Activated T-cell treated with anti-CD3 and anti-CD28 coated beads, Interleukin-2, amount 50 U/mL, for 72 hours (primary cell): ENCODE results near the gene SKI. TPM values are rescaled to one million over a fixed set of nuclear protein-coding genes. Genes with fewer than 3 reads are reported as not detected.
"Not testable (repeated sequence)": the region's sequence is repeated elsewhere in the genome, so short reads cannot be mapped to it uniquely, and the experiment has no call there.

ENCODE experiments used
- ATAC-seq, 2 donors: fragments of 150-1000 bp; cut with Tn5 transposase; replicated peaks in 1 of 2; 2 replicates each; pipeline ENCODE4 v1.10.0; 2021; ENCODE audit warnings: moderate library complexity in 2 of 2, mild to moderate bottlenecking in 1 of 2
- DNase-seq, 2 donors: peaks; one replicate each; pipeline ENCODE4 v3.0.0; 2021 to 2022; ENCODE audit warnings: mixed read lengths in 1 of 2
- H3K27ac Mint-ChIP-seq: one replicate; pipeline ENCODE4 v1.8.0; 2022; ENCODE audit warnings: mild to moderate bottlenecking, moderate library complexity, mixed read lengths
- H3K27me3 Mint-ChIP-seq: one replicate; pipeline ENCODE4 v1.8.0; 2022; ENCODE audit warnings: low read depth, mixed read lengths
- H3K36me3 Mint-ChIP-seq, 2 donors: one replicate each; pipeline ENCODE4 v1.8.0; 2022; ENCODE audit warnings: mixed read lengths in 2 of 2, mild to moderate bottlenecking in 1 of 2; ENCODE audit not compliant: insufficient read depth in 2 of 2
- H3K4me1 Mint-ChIP-seq: one replicate; pipeline ENCODE4 v1.8.0; 2022; ENCODE audit warnings: low read depth, mixed read lengths
- H3K4me3 Mint-ChIP-seq, 2 donors: one replicate each; pipeline ENCODE4 v1.8.0; 2022; ENCODE audit warnings: mild to moderate bottlenecking in 2 of 2, mixed read lengths in 2 of 2, moderate library complexity in 2 of 2
- H3K9me3 Mint-ChIP-seq, 2 donors: one replicate each; pipeline ENCODE4 v1.8.0; 2022; ENCODE audit warnings: mixed read lengths in 2 of 2
- total RNA-seq, 2 donors: library from RNA; stranded (reverse); gene quantifications; one replicate each; pipeline ENCODE4 v1.2.3, GENCODE V29; 2022

SKI gene
- total RNA-seq, 2 donors from 2014 or later: 28.5 to 32.3 TPM

DNA sequence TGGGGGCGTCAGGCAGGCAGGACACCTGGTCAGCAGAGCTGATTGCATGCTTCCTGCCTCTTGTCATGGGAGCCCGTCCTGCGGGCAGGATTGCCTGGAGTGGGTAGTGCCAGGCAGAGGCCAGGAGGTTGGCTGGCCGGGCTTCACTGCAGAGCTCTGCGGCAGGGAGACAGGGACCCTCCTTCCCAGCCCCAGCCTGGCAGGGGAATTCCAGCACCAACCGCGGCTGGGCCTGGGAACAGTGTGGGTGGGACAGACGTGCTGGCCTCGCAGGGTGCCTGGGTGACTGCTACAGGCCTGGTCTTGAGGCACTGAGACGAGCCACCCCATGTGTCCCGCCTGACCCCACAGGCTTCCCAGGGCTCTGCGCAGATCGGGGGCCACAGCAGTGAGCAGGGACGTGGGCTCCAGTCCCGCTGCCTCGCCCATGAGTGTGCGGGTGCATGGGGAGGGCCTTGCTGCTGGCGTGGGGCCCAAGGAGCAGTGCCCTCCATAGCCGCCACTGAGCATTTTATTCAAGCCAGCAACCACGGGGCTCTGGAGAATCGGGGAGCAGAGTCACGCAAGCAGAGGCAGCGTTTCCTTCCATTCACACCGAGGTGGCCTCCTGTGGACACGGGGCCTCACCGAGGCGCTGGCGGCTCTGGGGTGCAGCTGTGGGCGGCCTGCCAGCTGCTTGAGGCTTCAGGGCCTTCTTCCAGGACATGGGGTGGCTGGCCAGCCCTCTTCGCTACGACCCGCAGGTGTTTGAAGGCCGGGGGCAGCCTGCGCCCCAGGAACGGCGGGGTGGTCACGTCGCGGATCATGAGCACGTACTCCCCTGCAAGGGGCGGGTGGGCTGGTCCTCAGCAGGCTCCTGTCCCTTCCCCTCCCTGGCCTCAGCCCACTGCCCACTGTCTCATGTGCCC is 92.9 kb downstream of the SKI start:
- DNase-seq: no peak
- no peak overlapping the region for H3K27ac Mint-ChIP-seq
- H3K36me3 Mint-ChIP-seq: peaks cover 0 to 2% of the 10 kb centered on the region in 2 donors
- no peak overlapping the region for H3K4me3 Mint-ChIP-seq
- H3K4me1 Mint-ChIP-seq: no peaks in the 10 kb centered on the region
- H3K9me3 Mint-ChIP-seq: no peaks in the 10 kb centered on the region
- no peak for ATAC-seq
- peaks cover 7% of the 10 kb centered on the region for H3K27me3 Mint-ChIP-seq

DNA sequence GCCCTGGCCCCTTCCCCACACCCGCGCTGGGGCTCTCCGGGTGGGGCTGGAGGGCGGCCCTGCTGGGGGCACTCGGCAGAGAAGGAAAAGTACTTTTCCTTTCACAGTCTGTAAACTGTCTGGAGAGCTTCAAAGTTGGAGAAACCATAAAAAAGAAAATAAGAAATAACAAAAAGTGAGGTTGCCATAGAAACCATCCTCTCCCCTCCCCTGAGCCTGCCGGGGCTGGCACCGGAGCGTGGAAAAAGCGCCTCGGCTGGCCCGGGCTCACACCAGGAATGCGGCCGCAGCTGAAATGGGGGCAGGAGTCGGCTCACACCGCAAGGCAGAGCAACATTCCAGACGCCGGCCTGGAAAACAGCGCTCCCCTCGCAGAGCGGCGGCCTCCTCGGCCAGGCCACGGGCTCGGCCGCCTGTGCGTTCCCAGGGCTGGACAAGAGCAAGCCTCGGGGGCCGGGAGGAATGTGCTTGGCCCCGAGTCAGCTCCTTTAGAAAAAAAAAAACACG is 94.0 kb downstream of the SKI start:
- peaks cover 7% of the 10 kb centered on the region for H3K27me3 Mint-ChIP-seq

DNA sequence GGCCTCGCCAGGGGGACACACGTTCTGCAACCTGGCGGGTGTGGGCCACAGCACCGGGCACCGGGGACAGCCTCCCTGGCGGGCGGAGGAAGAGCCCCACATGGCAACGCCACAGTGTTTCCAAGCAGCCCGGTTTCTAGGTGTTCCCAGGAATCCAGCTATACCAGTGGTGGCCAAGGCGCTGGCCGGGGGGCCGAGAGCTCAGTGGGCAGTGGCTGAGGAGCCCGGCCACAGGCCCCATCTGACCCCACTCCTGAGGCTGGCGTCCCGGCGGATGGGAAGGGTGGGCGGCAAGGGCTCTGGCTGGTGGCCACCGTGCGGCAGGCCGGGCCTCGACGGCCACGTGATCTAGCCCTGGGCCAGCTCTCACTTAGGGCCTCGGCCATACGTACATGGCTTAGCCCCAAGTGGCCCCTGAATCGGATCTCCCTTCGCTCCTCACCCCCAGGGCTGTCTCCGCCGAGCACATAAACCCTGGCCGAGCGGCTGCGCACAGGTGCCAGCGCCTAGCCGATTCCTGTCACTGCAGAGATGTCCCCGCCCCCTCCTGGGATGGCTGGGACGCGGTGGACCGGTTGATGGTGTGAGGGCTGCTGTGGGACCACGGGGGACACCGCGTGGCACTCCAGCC is 94.6 kb downstream of the SKI start:
- ATAC-seq: peak in 1 of 2 donors; percentile 6
- H3K27me3 Mint-ChIP-seq: peaks cover 7% of the 10 kb centered on the region

More for the DNA sequence above, 94.0 kb downstream of the SKI start:
- H3K36me3 Mint-ChIP-seq: peaks cover 0 to 2% of the 10 kb centered on the region in 2 donors
- H3K4me1 Mint-ChIP-seq: no peaks in the 10 kb centered on the region
- no peak for ATAC-seq
- H3K4me3 Mint-ChIP-seq: no peak overlapping the region
- H3K27ac Mint-ChIP-seq: no peak overlapping the region
- no peak for DNase-seq
- no peaks in the 10 kb centered on the region for H3K9me3 Mint-ChIP-seq

DNA sequence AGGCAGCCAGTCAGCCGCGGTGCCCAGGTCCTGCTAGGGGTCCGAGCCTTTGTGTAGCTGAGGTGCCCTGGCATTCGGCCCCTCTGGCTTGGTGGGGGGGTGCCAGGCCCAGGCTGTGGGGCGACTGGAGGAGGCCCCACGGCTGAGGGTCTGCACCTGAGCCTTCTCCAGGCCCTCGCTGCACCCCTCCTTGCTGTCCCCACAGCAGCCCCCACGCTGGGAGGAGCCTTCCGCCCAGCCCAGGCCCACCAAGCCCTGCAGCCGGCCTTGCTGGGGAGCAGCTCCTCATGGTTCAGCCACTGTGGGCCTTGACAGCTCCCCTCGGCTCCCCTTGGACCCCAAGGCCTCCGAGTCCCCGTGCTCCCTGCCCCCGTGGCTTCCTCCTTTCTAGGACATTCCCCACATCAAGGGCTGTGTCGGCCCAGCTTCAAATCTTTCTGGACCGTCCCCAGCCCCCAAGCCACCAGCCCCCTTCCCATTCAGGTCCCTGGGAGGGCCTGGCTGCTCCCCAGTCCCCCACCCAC is 95.4 kb downstream of the SKI start:
- Mint-ChIP-seq H3K27me3 (peaks cover 7% of the 10 kb centered on the region), H3K4me3 (no peak overlapping the region), H3K4me1 (no peaks in the 10 kb centered on the region), H3K27ac (no peak overlapping the region), H3K36me3 (peaks cover 0 to 2% of the 10 kb centered on the region in 2 donors), H3K9me3 (no peaks in the 10 kb centered on the region)
- ATAC-seq (no peak), DNase-seq (no peak)

More for the DNA sequence above, 94.6 kb downstream of the SKI start:
- no peak overlapping the region for H3K27ac Mint-ChIP-seq
- peaks cover 0 to 2% of the 10 kb centered on the region in 2 donors for H3K36me3 Mint-ChIP-seq
- no peaks in the 10 kb centered on the region for H3K4me1 Mint-ChIP-seq
- no peak overlapping the region for H3K4me3 Mint-ChIP-seq
- DNase-seq: no peak
- no peaks in the 10 kb centered on the region for H3K9me3 Mint-ChIP-seq

DNA sequence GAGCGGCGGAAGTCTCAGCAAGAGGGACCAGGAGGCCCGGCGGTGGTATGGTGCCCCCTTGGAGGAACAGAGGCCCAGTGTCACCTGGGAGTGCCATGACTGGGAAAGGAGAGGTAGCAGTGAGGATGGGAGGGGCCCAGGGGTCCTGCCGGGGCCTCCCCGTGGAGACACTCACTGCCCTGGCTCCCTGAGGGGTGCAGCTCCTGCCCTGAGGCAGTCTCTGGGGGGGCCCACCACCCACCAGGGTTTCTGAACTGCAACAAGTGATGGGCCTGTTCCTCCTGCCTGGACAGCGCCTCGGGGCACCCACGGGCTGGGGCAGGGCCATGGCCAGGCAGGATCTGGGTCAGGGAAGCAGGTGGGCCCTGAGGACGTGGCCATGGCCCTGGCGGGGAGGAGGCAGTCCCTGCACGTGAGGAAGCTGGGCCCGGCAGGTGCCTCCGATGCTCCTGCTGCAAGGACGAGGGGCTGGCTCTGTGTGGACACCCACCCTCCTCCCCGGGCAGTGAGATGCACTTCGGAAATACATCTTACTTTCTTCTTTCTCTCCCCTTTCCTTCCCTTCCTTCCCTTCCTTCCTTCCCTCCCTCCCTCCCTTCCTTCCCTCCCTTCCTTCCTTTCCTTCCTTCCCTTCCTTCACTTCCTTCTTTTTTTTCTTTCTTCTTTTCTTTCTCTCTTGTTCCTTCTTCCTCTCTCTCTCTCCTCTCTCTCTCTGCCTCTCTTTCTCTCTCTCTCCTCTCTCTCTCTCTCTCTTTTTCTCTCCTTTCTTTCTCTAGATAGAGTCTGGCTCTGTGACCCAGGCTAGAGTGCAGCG is 96.6 kb downstream of the SKI start:
- no peak for DNase-seq
- H3K9me3 Mint-ChIP-seq: no peaks in the 10 kb centered on the region
- ATAC-seq: no peak
- H3K27me3 Mint-ChIP-seq: peaks cover 7% of the 10 kb centered on the region
- no peaks in the 10 kb centered on the region for H3K4me1 Mint-ChIP-seq
- H3K4me3 Mint-ChIP-seq: no peak overlapping the region
- H3K36me3 Mint-ChIP-seq: peaks cover 0 to 2% of the 10 kb centered on the region in 2 donors
- no peak overlapping the region for H3K27ac Mint-ChIP-seq

DNA sequence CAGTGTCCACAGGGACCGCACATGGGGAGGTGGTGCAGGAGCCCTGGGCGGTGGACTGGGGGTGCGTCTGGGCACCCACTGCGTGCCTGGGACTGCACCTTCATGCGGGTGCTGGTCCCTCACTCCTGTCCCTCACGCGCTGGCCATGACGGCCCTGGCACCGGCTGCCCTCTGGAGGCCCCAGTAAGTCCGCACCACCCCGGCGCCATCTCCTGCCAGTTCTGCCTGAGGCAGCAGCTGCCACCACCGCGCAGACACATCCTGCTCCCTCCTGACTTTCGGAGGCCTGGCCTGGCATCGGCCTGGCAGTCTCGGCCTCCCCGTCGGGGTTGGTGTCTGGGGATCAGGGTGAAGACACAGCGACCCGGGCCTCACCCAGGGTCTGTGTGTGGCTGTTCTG is 98.4 kb downstream of the SKI start:
- H3K9me3 Mint-ChIP-seq: no peaks in the 10 kb centered on the region
- DNase-seq: no peak
- H3K27ac Mint-ChIP-seq: no peak overlapping the region
- peaks cover 7% of the 10 kb centered on the region for H3K27me3 Mint-ChIP-seq
- ATAC-seq: no peak
- H3K4me1 Mint-ChIP-seq: no peaks in the 10 kb centered on the region
- H3K36me3 Mint-ChIP-seq: peaks cover 0 to 2% of the 10 kb centered on the region in 2 donors
- no peak overlapping the region for H3K4me3 Mint-ChIP-seq

DNA sequence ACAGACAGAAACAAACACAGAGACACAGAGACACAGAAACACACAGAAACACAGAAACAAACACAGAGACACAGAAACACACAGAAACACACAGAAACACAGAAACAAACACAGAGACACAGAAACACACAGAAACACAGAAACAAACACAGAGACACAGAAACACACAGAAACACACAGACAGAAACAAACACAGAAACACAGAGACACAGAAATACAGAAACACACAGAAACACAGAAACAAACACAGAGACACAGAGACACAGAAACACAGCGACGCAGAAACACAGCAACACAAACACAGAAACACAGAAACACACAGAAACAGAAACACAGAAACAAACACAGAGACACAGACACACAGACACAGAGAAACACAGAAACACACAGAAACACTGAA is 99.0 kb downstream of the SKI start:
- H3K4me3 Mint-ChIP-seq, H3K9me3 Mint-ChIP-seq, H3K36me3 Mint-ChIP-seq, ATAC-seq, DNase-seq, H3K27me3 Mint-ChIP-seq, H3K4me1 Mint-ChIP-seq, H3K27ac Mint-ChIP-seq: not testable (repeated sequence)

DNA sequence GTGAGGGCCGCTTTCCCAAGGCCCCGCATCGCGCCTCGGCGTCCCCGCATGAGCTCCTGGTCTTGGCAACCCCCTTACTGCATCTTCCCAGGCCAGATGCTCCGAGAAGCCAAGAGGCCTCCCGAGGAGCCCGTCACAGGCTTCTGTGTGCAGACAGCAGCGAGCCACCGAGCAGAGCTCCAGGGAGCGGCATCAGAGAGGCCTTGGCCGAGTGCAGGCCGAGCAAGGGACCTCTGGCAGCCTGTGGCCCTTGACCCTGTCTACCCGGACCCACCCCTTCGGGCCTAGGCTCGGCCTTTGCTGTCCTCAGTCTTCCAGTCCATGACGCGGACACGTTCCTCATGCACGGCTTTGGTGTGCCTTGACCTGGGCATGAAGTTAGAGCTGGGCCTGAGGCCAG is 99.7 kb downstream of the SKI start:
- peaks cover 7% of the 10 kb centered on the region for H3K27me3 Mint-ChIP-seq
- ATAC-seq: no peak

DNA sequence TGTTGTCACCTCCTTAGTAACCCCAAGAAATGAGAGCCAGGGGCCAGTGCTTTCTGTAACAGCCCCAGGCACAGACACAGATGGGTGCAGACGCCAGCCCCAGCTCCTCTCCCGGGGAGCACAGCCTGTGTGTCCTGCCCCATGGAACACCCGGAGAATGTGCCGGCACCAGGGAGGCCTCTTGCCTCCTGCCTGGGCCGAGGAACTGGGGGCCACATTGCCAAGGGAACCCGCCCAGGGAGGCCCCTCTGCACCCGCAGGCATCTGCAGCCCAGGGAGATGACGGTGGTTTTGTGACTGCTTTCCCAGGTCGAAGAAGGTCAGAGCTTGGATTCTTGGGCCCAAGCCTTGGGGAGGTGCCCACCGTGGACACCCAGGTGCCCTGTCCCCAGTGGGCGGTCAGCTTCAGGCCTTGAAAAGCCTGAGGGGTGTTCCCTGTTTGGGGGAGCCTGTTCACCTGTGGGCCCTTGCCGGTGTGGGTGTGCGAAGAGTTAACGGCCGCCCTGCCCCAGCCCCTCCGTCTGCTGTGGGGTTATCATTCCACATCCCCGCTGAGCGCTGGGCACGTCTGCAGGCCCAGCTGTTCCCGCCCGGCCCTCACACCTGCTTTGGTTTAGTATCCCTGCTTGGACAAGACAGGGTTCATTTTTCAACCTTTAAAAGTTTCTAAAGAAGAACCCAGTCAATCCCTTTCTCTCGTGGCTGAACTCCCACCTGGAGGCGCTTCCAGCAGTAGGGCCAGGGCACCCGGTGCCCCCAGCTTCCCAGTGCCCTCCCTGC is 100.7 kb downstream of the SKI start:
- ATAC-seq (no peak), DNase-seq (no peak)
- Mint-ChIP-seq H3K4me1 (no peaks in the 10 kb centered on the region), H3K36me3 (peaks cover 0 to 2% of the 10 kb centered on the region in 2 donors), H3K9me3 (no peaks in the 10 kb centered on the region), H3K27ac (no peak overlapping the region), H3K4me3 (no peak overlapping the region), H3K27me3 (peaks cover 7% of the 10 kb centered on the region)

More for the DNA sequence above, 99.7 kb downstream of the SKI start:
- peaks cover 0 to 2% of the 10 kb centered on the region in 2 donors for H3K36me3 Mint-ChIP-seq
- H3K27ac Mint-ChIP-seq: no peak overlapping the region
- DNase-seq: no peak
- no peaks in the 10 kb centered on the region for H3K4me1 Mint-ChIP-seq
- H3K9me3 Mint-ChIP-seq: no peaks in the 10 kb centered on the region
- no peak overlapping the region for H3K4me3 Mint-ChIP-seq

DNA sequence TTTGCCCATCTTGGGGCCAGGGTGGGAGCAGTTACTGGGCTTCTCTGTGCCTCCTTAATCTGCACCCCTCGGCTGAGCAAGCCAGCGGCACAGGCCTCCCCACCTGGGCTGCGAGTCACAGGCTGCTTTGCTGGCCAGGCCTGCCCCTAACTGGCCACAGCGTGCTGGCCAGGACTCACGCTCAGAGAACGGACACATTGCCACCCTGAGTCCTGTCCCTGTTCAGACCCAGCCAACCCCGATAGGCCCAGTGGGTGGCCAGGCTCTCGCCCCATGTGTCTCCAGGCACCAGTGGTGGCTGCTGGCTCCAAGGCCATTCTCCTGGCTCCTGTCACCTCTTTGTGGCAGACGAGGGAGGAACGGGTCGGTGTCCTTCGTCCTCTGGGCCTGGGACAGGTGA is 101.9 kb downstream of the SKI start:
- no peak overlapping the region for H3K27ac Mint-ChIP-seq
- no peaks in the 10 kb centered on the region for H3K4me1 Mint-ChIP-seq
- H3K4me3 Mint-ChIP-seq: no peak overlapping the region
- DNase-seq (no peak), ATAC-seq (no peak)
- peaks cover 0 to 2% of the 10 kb centered on the region in 2 donors for H3K36me3 Mint-ChIP-seq
- H3K27me3 Mint-ChIP-seq: peaks cover 3% of the 10 kb centered on the region
- no peaks in the 10 kb centered on the region for H3K9me3 Mint-ChIP-seq

DNA sequence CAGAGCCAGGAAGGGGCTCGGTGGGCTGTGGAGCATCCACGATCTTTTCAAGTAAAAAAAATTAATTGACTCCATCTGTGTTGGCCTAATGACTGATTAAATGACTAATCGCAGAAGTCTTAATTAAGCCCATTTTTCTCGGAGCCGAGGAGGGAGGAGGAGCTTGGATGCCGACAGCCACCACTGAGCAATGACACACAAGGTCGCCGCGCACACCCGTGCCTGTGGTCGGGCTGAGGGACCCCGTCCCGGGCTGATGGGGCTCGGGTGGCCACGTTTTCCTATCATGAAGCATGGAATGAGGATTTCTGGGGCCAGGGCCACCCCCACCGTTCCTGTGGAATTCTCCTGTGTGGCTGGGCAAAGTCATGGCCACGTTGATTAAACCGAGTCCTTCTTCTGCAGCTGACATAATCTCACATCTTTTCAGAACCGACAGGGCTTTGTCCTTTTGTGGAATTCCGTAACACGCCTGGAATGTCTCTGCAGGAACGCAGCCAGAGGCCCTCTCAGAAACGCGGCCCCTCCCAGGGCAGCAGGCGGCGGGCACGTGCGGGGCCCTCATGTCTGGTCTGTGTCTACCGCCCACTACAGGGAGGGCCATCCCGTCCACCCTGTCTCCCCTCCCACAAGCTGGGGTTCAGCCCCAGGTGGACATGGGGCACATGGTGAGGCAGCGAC is 102.5 kb downstream of the SKI start:
- Mint-ChIP-seq H3K4me1 (no peaks in the 10 kb centered on the region), H3K36me3 (no peaks in the 10 kb centered on the region), H3K9me3 (no peaks in the 10 kb centered on the region), H3K27me3 (no peaks in the 10 kb centered on the region), H3K27ac (no peak overlapping the region), H3K4me3 (no peak overlapping the region)
- DNase-seq (no peak), ATAC-seq (no peak)

DNA sequence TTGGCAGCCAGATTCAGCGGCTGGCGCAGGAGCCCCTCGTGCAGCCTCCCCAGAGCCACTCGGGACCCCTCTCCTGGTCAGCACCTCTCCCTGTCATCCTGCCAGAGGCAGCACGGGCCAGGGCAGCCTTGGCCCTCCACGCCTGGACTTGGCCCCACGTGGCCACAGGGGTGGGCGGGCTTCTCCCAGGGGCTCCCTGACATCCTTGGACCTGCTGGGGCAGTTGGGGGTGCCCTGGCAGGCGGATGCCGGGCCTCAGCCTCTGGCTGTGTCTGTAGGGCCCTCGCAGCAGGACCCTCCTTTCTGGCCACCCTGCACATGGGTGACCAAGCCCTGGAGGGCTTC is 103.1 kb downstream of the SKI start:
- H3K9me3 Mint-ChIP-seq: no peaks in the 10 kb centered on the region
- H3K27ac Mint-ChIP-seq: no peak overlapping the region
- ATAC-seq (no peak), DNase-seq (no peak)
- H3K27me3 Mint-ChIP-seq: no peaks in the 10 kb centered on the region
- H3K4me1 Mint-ChIP-seq: no peaks in the 10 kb centered on the region
- no peaks in the 10 kb centered on the region for H3K36me3 Mint-ChIP-seq
- H3K4me3 Mint-ChIP-seq: no peak overlapping the region
